GM23338 (cell line): Measurements from ENCODE around the gene SLC9A9. TPM values are rescaled to one million over a fixed set of nuclear protein-coding genes. Genes with fewer than 3 reads are reported as not detected.

ENCODE experiments used
- ATAC-seq: fragments of 200-7000 bp; cut with Tn5 transposase; 3 replicates; pipeline ENCODE4 v1.9.1; 2020
- DNase-seq: peaks from one replicate; pipeline ENCODE4 v3.0.0-alpha.2; 2015; ENCODE audit warnings: low spot score
- H2AFZ ChIP-seq: fragments of 200-600 bp; sonication (generic); 2 replicates; pipeline ENCODE4 v1.8.0; 2016; ENCODE audit warnings: antibody characterized with exemption, mild to moderate bottlenecking, moderate library complexity
- H3F3A ChIP-seq: fragments of 200-600 bp; sonication (generic); replicated peaks from 2 replicates; pipeline ENCODE4 v1.8.0; 2017; ENCODE audit warnings: antibody characterized with exemption, mixed run types, low read depth
- H3K27ac ChIP-seq: fragments of 200-600 bp; sonication (generic); 2 replicates; pipeline ENCODE4 v1.6.1; 2016; ENCODE audit warnings: low read depth
- H3K27me3 ChIP-seq: fragments of 200-600 bp; sonication (generic); 2 replicates; pipeline ENCODE4 v1.8.0; 2016; ENCODE audit warnings: mild to moderate bottlenecking, mixed run types, moderate library complexity; ENCODE audit not compliant: insufficient read depth
- H3K36me3 ChIP-seq: fragments of 200-600 bp; sonication (generic); 2 replicates; pipeline ENCODE4 v1.8.0; 2016; ENCODE audit warnings: mild to moderate bottlenecking; ENCODE audit not compliant: insufficient read depth
- H3K4me1 ChIP-seq: fragments of 200-600 bp; sonication (generic); 2 replicates; pipeline ENCODE4 v1.8.0; 2016; ENCODE audit warnings: mild to moderate bottlenecking, moderate library complexity; ENCODE audit not compliant: insufficient read depth
- H3K4me2 ChIP-seq: fragments of 200-600 bp; sonication (generic); 2 replicates; pipeline ENCODE4 v1.7.1; 2017; ENCODE audit warnings: mixed run types
- H3K4me3 ChIP-seq: fragments of 200-600 bp; sonication (generic); 2 replicates; pipeline ENCODE4 v1.6.1; 2016; ENCODE audit warnings: mixed run types
- H3K79me2 ChIP-seq: fragments of 200-600 bp; sonication (generic); replicated peaks from 2 replicates; pipeline ENCODE4 v1.8.0; 2017; ENCODE audit warnings: mild to moderate bottlenecking; ENCODE audit not compliant: insufficient read depth
- H3K9me2 ChIP-seq: fragments of 200-600 bp; sonication (generic); 2 replicates; pipeline ENCODE4 v1.8.0; 2017; ENCODE audit not compliant: insufficient read depth
- H4K20me1 ChIP-seq: fragments of 200-600 bp; sonication (generic); replicated peaks from 2 replicates; pipeline ENCODE4 v1.8.0; 2017; ENCODE audit warnings: mild to moderate bottlenecking; ENCODE audit not compliant: insufficient read depth
- H3K27ac Mint-ChIP-seq: 2 replicates; pipeline ENCODE4 v1.8.0; 2020; ENCODE audit warnings: inconsistent platforms, mild to moderate bottlenecking, moderate library complexity, mixed read lengths
- H3K27me3 Mint-ChIP-seq: 3 replicates; pipeline ENCODE4 v1.8.0; 2022; ENCODE audit warnings: low read depth, mild to moderate bottlenecking, moderate library complexity, mixed read lengths, inconsistent platforms; ENCODE audit not compliant: insufficient read depth, poor library complexity
- H3K36me3 Mint-ChIP-seq: 3 replicates; pipeline ENCODE4 v1.8.0; 2021; ENCODE audit warnings: low read depth, mild to moderate bottlenecking, inconsistent platforms, moderate library complexity, mixed read lengths
- H3K4me1 Mint-ChIP-seq: 3 replicates; pipeline ENCODE4 v1.8.0; 2020; ENCODE audit warnings: mild to moderate bottlenecking, inconsistent platforms, mixed read lengths
- H3K4me3 Mint-ChIP-seq: 3 replicates; pipeline ENCODE4 v1.8.0; 2021; ENCODE audit warnings: moderate library complexity, mild to moderate bottlenecking, inconsistent platforms, mixed read lengths
- H3K9me3 Mint-ChIP-seq: 3 replicates; pipeline ENCODE4 v1.8.0; 2020; ENCODE audit warnings: moderate library complexity, mild to moderate bottlenecking, inconsistent platforms, mixed read lengths
- CTCF ChIP-seq, 2 experiments: fragments of 200-600 bp in 1 of 2; sonication (generic) in 1 of 2; conservative IDR thresholded peaks; 2 replicates each; pipeline versions ENCODE4 v1.5.1 to v1.6.1; 2016 to 2017; ENCODE audit warnings: antibody characterized with exemption in 2 of 2, low read depth in 2 of 2, mild to moderate bottlenecking in 2 of 2, moderate library complexity in 1 of 2
- ETS1 ChIP-seq: IDR thresholded peaks from 2 replicates; pipeline ENCODE4 v1.6.1; 2016; ENCODE audit warnings: antibody characterized with exemption
- EZH2 ChIP-seq: fragments of 200-600 bp; sonication (generic); IDR thresholded peaks from one replicate; pipeline ENCODE4 v1.8.0; 2017; ENCODE audit warnings: antibody characterized with exemption, mild to moderate bottlenecking, low read depth; ENCODE audit not compliant: unreplicated experiment
- EZH2phosphoT487 ChIP-seq: fragments of 200-600 bp; sonication (generic); IDR thresholded peaks from one replicate; pipeline ENCODE4 v1.8.1; 2018; ENCODE audit warnings: antibody characterized with exemption; ENCODE audit not compliant: unreplicated experiment
- JUNB ChIP-seq: IDR thresholded peaks from one replicate; pipeline ENCODE4 v1.6.1; 2016; ENCODE audit warnings: antibody characterized with exemption; ENCODE audit not compliant: unreplicated experiment
- NANOG ChIP-seq: IDR thresholded peaks from 2 replicates; pipeline ENCODE4 v1.6.1; 2016; ENCODE audit warnings: antibody characterized with exemption, borderline replicate concordance
- POLR2AphosphoS5 ChIP-seq: IDR thresholded peaks from 2 replicates; pipeline ENCODE4 v1.6.1; 2016; ENCODE audit warnings: antibody characterized with exemption, low read depth
- REST ChIP-seq: IDR thresholded peaks from one replicate; pipeline ENCODE4 v1.6.1; 2018; ENCODE audit warnings: antibody characterized with exemption; ENCODE audit not compliant: unreplicated experiment
- STAT1 ChIP-seq: IDR thresholded peaks from one replicate; pipeline ENCODE4 v1.6.1; 2016; ENCODE audit warnings: antibody characterized with exemption; ENCODE audit not compliant: unreplicated experiment
- ZNF114 ChIP-seq: fragments of 250-450 bp; sonication (Bioruptor Pico); IDR thresholded peaks from 2 replicates; pipeline ENCODE4 v1.5.0; 2020; ENCODE audit warnings: mild to moderate bottlenecking, moderate library complexity
- ZNF331 ChIP-seq: fragments of 250-450 bp; sonication (Bioruptor Pico); IDR thresholded peaks from 2 replicates; pipeline ENCODE4 v1.5.0; 2020; ENCODE audit warnings: low read depth, mild to moderate bottlenecking, moderate library complexity
- polyA plus RNA-seq: library from polyadenylated mRNA; unstranded; fragments of >200 nt; fragmentation: Nextera tagmentation; extraction: Ambion mirVana; gene quantifications from 2 replicates; pipeline ENCODE4 v1.2.1, GENCODE V29; 2016
- total RNA-seq: library from RNA; depleted of rRNA; stranded (reverse); fragments of >200 nt; shearing (Covaris generic); gene quantifications from 2 replicates; pipeline ENCODE4 v1.2.3, GENCODE V29; 2014

SLC9A9 gene
- total and polyA plus RNA-seq, 2 experiments from 2014 or later = 1.3 to 1.6 TPM

GRCh38 chr3:143629726-143630125, 218.5 kb downstream of the SLC9A9 start (continued):
- no peak for TF ChIP-seq ETS1
- TF ChIP-seq EZH2phosphoT487 = no peak
- TF ChIP-seq ZNF331 (CRISPR knock-in tag) = no peak
- no peak for TF ChIP-seq JUNB
- no peak for TF ChIP-seq STAT1
- no peak for TF ChIP-seq NANOG

GRCh38 chr3:143628971-143629370, 219.3 kb downstream of the SLC9A9 start:
- ATAC-seq (no peak), DNase-seq (no peak)
- H3K27me3 ChIP-seq = no peaks in the 10 kb centered on the region
- TF ChIP-seq EZH2 (no peak), REST (no peak), ZNF114 (CRISPR knock-in tag) (no peak), POLR2AphosphoS5 (no peak), NANOG (no peak), EZH2phosphoT487 (no peak), CTCF (conservative IDR thresholded peaks at IDR 0.05; ENCODE audit: low read depth in 2 of 2) (no peak)
- H3K79me2 ChIP-seq = no peaks in the 10 kb centered on the region
- Mint-ChIP-seq H3K27ac (no peak overlapping the region), H3K36me3 (no peaks in the 10 kb centered on the region; the same call in 2 of the 3 replicates), H3K4me1 (no peaks in the 10 kb centered on the region), H3K9me3 (peaks cover 6% of the 10 kb centered on the region; the same call in 2 of the 3 replicates), H3K27me3 (no peaks in the 10 kb centered on the region), H3K4me3 (no peak overlapping the region)
- no peak overlapping the region for H3K27ac ChIP-seq
- no peak overlapping the region for H3K4me3 ChIP-seq
- no peaks in the 10 kb centered on the region for H3K9me2 ChIP-seq
- no peaks in the 10 kb centered on the region for H4K20me1 ChIP-seq
- no peak overlapping the region for H3K4me2 ChIP-seq
- no peaks in the 10 kb centered on the region for H3K36me3 ChIP-seq
- no peaks in the 10 kb centered on the region for H3F3A ChIP-seq
- no peak overlapping the region for H2AFZ ChIP-seq
- no peaks in the 10 kb centered on the region for H3K4me1 ChIP-seq
